CD4-positive, alpha-beta T cell treated with Interferon gamma for 1 hour (primary cell): Measurements from ENCODE around the gene ZNF185.

Experiments
- DNase-seq: peaks from one replicate; pipeline ENCODE4 v3.0.0-alpha.2; 2020

Gene ZNF185

DNA sequence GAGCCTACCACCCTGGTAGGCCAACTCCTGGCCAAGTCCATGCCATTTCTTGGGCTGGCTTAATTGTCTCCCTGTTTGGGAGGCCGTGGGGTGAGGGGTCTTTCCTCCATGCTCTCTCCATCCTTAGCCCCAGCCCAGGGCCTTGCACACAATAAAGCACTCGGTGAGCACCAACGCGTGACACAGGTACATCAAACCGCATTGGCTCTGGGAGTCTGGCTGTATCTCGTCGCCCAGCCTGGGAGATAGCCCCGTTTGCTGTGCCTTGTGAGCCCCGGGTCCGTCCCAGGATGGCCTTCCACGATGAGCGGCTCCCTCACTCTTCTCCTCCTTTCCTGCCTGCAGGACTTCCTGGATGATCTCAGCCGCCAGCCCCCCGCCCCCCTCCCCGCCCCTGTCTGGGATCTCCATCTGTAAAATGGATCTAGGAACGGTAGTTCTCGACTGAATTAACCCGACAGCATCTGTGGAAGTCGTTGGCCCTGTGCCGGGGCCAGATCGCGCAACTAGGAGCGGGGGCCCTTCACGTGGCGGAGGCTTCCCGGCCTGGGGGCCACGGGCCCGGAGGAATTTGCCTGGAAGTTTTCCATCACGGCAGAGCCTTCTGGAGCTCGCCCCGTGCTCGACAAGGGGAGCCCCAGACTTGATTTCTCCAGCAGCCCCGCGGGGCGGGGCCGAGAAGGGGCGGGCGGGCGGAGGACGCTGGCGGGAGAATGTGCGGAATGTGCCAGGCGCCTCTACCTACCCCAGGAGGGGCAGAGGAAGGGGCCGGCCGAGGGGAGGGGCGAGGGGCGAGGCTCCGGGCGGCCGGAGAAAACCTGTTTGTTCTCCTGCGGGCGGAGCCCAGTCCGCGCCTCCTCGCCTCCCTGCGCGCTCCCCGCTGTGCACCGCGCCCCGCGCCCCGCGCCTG is at the start of gene ZNF185:
TSS of gene ZNF185 (plus strand) at position 846 of the 910 bp plus-strand sequence. CDS start 16,423 bp downstream, outside the sequence.
- no peak for DNase-seq

DNA sequence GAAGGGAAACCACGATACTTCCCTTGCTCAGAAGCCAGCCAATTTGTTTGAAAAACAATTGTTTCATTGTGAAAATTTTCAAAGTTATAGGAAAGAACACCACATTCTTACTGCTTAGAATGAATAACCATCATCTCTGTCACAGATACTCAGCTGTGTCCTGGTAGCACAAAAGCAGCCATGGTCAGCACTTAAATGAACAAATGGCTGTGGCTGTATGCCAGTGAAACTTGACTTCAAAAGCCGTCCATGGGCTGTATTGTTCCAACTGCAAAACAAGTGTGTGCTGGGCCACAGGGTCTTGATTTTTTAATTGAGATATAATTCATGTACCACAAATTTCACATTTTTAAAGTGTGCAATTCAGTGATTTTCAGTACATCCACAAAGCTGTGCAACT is 47.4 kb upstream of the ZNF185 start:
- no peak for DNase-seq

GRCh38 chrX:152853986-152854385 is 43.9 kb upstream of the ZNF185 start:
- DNase-seq: no peak

GRCh38 chrX:152861116-152861515 is 36.8 kb upstream of the ZNF185 start:
- no peak for DNase-seq

- no peak for DNase-seq
These were observed 36.0 kb upstream of the ZNF185 start for GRCh38 chrX:152861826-152862225.

- DNase-seq: no peak
These were observed 32.5 kb upstream of the ZNF185 start for GRCh38 chrX:152865232-152865920.

DNA sequence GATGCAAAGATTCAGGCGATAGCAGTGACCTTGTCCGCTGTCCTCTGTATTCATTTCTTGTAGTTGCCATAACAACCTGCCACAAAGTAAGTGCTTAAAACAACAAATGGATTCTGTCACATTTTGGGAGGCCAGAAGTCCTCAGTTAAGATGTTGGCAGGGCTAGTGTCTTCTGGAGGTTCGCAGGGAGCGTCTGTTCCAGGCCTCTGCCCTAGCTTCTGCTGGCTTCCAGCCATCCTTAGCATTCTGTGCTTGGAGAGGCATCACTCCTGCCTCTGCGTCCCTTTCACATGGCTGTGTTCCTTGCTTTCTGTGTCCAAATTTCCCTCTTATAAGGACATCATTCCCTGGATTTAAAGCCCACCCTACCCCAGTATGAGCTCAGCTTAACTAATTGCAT is 31.5 kb upstream of the ZNF185 start:
- DNase-seq: no peak

DNA sequence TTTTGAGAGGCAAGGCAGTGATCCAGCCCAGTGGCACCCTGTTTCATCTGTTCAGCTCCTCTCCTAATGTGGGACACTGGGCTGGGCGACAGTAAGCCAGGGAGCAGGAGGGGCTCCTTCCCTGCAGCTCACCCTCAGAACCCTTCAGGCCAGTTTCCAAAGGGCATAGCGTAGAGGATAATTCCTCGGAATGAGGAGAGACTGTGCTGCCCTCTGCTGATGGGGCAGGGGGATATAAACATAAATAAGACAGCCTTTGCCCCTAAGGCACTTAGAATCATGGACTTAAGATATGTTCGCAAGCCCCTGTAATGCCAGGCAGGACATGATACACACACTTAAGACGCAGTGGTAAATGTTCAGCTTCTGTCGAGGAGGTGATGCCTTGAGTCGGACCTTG is 27.9 kb upstream of the ZNF185 start:
- DNase-seq: no peak

GRCh38 chrX:152871260-152871659 is 26.6 kb upstream of the ZNF185 start:
- DNase-seq: no peak

DNA sequence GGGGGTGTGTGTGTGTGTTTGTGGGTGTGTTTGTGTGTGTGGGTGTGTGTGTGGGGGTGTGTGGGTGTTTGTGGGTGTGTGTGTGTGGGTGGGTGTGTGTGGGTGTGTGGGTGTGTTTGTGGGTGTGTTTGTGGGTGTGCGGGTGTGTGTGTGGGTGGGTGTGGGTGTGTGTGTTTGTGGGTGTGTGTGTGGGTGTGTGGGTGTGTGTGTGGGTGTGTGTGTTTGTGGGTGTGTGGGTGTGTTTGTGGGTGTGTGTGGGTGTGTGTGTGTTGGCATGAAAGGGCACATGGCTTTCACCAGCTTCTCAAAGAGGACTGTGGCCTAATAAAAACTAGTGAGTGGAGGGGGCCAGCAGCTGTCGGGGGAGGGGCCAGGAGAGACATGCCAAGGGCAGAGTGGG is 25.3 kb upstream of the ZNF185 start:
- DNase-seq: no peak

DNA sequence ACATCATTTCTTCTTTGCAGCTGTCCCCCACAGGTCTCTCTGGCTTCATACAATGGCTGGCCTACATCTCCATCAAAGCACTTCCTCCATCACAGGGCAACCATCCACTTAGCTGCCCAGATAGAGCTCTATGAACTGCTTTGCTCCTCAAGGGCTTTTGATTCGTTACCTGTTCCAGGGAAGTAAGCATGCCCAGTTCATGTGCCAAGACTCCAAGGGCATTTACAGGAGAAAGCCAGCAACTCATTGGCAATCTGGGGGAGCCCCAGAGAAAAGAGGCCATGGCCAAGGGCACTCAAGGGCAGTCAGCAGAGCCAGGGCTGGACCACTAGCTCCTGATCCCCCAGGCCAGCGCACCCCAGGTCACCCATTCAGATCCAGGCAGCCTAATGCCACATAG is 24.5 kb upstream of the ZNF185 start:
- DNase-seq: no peak

DNA sequence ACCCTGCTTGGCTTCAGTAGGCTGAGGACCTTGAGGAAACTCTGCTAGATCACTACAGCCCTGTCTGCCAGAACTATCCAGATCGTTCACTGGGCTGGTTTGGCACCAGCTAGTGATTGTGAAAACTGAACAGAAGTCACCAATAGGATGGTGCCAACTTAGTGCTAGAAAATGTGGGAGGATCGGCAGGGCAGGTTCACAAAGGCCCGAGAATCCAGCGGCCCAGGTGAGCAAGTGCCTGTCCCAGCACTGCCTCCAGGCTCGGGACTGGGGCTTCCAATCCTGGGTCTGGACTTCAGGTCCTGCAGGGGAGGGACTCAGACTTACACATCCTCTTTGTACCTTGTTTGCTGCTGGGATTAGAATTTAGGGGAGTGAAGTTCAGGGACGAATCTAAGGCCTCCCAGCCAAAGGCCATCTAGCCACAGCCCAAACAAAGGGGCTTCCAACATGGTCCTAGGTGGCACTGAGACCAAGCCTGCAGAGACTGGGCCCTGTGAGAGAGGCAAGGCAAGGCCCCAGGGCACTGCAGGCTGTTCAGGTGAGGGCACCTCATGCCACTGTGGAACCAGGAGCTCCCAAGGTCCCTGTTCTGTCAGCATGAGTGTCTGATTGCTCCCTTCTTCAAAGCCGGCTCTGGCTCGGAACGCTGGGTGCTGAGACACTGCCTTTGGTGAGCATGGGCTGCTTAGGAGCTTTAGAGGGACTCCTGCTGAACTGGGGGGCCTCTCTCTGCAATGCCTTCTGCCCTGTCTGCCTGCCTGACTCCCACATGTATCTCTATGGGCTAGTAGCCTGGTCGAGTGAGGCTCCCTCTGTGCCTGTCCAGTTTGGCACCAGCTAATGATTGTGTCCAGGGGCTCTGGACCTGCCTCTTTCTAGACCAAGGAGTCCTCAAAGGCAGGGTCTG is 20.7 kb upstream of the ZNF185 start:
- DNase-seq: no peak

DNA sequence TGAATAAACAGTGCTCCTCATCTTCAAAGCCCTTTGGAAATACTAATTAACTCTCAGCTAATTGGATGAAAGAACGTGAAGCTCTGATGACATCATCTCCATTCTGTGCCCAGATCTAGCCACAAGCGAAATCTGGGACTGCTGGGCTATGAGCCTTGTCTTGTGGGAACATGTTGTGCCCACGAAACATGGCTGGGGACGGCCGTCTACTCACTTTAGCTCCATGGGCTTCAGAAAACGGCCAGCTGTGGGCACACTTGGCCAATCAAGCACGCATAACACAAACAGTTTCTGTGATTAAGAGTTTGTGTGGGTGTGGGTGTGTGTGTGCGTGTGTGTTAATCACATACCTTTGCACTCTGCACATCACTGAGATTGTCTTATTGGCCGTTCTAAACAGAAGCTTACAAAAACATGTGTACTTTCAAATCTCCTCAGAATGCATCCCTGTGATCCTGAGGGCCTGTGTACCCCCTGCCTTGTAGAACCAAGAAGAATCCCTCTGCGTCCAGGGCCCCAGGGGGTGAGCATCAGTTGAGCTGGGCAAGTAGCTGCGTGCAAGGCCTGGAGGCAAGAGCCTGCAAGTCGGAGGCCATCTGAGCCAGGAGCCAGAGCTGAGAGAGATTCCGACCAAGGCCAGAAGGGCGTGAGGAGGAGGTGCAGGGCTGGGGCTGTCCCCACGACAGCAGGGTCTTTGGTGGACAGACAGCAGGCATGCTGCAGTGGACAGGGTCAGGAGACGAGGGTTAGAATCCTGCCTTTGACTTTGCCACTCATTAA is 18.7 kb upstream of the ZNF185 start:
- no peak for DNase-seq

- no peak for DNase-seq
These were observed 16.6 kb upstream of the ZNF185 start for GRCh38 chrX:152881289-152881688.

- DNase-seq: no peak
These were observed 13.7 kb upstream of the ZNF185 start for GRCh38 chrX:152884171-152884570.

GRCh38 chrX:152886716-152887115 is 11.2 kb upstream of the ZNF185 start:
- no peak for DNase-seq

DNA sequence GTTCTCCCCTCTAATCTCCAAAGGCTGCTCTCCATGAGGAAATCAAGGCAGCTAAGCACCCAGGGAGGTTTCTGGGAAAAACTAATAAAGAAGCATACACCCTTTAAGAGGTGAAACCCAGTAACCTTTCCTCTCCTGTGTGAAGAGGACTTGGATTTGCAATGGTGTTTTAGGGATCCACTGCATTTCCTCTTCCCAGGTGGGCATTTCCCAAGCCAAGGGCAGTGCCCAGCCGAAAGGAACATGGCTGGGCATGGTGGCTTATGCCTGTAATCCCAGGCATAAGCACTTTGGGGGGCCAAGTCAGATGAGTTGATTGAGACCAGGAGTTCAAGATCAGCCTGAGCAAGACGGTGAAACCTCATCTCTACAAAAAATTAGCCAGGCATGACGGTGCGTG is 5.4 kb upstream of the ZNF185 start:
- DNase-seq: no peak

- no peak for DNase-seq
These were observed 4.6 kb upstream of the ZNF185 start for GRCh38 chrX:152892999-152893891.

- DNase-seq: no peak
These were observed 3.8 kb upstream of the ZNF185 start for GRCh38 chrX:152893980-152894610.

DNA sequence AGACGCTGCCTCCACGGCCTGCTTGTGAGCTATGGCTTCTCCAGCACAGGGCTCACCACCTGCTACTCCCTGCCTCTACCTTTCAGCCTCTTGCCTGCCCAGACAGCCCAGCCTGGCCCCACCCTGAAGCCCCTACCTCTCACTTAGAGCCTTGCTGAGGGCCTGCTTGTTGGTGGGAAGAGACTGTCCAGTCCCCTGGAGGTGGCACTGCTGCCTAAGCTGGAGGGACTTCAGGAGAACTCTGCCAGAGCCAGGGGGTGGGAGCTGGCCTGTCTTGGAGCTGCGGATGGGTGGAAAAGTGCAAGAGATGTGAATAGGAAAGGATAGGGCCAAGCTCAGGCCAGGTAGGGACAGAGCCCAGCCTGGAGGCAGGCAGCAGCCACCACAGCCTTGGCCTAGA is 2.7 kb upstream of the ZNF185 start:
- no peak for DNase-seq
